GM18858 (cell line): ENCODE data around the gene POLG.
A peak's percentile ranks its signal among the peaks of the same experiment; 100 is the strongest.

Experiments used
- ATAC-seq: cut with Tn5 transposase; IDR thresholded peaks from one replicate; pipeline ENCODE4 v1.9.1; 2021; ENCODE audit not compliant: unreplicated experiment

The POLG gene

GRCh38 chr15:89356634-89357298 lies 22.1 kb upstream of the POLG start:
- no peak for ATAC-seq

DNA sequence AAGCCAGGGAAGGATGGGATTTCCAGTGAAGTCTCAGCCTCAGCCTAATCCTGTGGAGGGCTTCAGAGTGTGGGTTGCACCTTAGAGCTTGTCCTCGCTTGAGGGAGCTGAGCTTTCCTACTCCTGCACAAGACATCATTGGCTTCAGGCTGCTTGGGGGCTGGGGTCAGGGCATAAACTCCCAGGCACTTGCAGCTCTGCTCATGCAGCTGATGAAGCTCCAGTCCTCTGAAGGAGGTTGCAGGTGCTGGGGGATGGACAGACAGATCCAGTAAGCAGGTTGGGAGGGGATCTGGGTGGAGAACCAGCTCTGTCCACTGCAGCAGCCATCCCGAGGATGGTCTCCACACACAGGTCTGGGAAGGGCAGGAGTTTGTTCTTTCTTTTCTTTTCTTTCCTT lies 19.4 kb upstream of the POLG start:
- ATAC-seq, result no peak

- ATAC-seq, result no peak
These were observed 17.9 kb upstream of the POLG start for GRCh38 chr15:89352476-89352875.

DNA sequence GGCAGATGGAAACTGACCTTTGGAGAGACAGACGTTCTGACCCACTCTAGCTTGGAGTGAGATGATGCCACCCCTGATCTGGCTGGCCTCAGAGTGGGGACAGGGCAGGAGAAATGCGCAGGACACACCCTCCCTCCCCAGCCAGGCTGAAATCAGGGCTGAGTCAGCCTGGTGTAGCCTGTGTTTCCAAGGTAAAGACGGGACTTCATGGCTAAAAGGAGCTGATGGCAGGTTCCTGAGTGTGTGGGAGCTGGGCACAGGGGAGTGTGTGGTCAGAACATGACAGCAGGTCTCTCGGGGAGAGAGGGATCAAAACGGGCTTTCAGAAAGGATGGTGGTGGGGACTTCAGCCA lies 14.6 kb upstream of the POLG start:
- ATAC-seq, result no peak

DNA sequence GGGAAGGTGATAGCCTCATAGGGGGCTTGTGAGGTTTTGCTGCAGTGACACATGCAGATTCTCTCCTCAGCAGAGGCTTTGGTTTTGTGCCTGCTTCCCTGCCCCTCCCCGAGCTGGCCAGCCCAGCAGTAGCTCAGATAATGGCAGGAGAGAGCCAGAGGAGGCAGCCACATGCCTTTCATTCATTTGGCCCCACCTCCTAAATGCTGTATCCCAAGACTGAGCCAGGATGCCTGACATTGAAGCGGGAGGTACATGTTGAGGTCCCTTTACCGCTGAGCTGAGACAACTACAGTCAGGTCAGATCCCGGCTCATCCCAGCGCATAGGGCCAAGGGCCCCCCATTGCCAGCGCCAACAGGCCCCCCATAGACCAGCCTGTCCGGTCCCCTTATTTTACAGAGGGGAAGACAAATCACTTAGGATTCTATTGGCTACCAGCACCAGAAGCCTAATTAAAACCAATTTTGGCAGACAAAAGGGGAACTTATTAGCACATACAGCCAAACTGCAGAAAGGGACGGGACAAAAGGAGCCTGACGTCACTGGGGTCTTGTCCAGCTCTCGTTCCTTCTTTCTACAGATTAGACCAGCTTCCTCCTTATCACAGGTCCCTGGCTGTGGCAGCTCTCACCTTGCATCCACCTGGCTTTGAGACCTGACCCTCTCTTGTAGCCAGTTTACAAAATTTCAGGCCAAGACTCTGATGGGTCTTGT lies 12.1 kb upstream of the POLG start:
- ATAC-seq, result no peak

DNA sequence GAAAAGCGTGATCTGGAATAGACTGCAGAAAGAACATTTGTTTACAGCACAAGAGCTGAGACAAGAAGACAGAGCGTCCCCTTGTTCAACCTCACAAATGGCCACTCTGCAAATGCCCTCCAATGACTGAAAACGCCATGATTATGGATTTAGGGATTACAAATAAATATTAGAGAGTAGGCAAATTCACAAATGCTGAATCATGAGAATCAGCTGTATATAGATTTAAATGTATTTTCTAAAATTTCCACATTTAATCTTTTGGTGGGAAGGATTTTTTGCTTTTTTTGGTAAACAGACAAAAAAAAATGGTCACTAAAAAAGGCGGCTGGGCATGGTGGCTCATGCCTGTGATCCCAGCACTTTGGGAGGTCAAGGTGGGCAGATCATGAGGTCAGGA lies 10.6 kb upstream of the POLG start:
- no peak for ATAC-seq

- no peak for ATAC-seq
These were observed 8.2 kb upstream of the POLG start for GRCh38 chr15:89342840-89343239.

DNA sequence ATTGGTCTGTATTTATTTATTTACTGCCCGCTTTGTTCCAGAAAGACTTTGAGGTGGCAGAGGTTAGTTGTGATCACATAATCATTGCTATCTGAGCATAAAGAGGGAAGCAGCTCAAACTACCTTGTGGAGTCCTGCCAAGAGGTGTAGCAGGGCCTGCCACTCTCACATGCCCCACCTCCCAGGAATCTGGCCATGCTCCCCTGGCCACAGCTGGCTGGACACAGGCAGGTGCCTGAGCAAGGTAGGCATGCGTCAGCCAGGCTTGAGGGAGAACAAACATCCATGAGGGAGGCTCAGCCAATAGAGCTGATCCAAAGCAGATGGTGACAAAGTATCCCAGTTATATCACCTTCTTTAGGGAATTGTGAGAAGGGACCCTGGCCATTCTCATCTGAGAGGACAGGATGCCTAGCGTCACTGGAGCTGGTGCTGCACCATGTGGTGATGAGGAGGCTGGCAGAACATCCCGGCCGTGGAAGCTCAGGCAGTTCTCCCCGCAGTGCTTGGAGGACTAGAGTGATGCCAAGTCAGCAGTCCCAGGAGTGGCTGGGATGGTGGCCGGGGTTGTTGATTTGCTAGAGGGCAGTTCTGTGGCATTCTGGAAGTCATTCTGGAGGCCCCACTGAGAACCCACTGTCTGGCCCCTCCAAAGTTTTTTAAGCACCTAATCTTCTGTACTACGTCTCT lies 6.8 kb upstream of the POLG start:
- no peak for ATAC-seq

DNA sequence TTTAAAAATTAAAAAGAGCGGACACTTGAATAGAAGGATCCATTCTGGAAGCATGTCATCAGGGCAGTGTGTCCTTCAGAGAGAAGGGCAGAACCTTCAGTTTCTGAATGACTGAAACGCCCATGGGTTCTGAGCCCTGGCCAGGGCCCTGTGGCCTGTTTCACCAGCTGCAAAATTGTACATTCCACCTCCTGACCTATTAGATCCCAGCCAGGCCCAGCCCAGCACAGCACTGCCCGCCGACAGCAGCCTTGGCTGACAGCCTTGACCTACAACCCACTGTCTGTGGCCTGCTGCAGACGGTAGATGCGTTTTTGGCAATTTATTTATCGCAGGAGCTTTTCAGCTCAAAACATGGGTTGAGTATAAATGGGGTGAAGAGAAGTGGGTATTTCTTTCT lies 5.9 kb upstream of the POLG start:
- no peak for ATAC-seq

DNA sequence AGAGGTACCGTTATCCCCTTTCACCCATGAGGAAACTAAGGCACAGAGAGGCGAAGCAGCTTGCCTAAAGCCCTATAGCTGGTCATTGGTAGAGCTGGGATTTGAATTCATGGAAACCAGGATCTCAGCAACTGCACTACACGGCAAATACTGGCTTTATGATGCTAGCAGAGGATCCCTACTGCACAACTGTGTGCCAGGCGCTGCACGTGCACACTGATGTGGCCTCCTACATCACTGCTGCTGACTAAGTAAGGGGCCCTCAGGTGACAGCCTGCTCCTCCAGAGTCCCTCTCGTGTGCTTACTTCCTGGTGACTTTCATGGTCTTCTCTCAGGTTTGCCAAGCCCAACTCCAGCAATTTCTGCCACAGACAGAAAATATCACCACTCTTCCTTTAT lies 3.4 kb upstream of the POLG start:
- no peak for ATAC-seq

GRCh38 chr15:89335298-89336041 lies 846 bp upstream of the POLG start:
- ATAC-seq, result peak; percentile 13

DNA sequence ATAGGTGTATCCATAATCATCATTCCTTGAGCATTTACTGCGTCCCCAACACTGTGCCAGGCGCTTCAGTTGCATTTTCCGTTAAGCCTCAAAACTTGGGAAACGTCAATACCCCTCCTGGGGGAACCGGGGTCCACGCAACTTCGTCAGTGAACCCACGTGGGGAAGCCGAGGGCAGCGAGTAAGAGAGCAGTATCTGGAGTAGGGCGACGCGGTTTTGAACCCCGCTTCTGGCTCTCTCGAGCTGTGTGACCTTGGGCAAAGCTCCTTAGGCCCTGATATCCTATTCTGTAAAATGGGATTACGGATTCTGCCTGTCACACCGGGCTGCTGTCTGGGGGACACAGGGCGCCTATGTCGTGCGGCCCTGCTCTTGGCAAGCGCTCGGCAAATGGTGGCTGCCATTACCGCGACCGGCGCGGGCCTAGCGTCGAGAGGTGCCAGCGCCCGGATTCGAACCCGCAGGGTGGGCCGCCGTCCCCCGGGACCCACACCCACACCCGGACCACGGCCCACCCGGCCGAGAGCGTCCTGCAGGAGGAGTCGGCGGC lies 590 bp downstream of the POLG start:
- ATAC-seq, result peak; percentile 15

- no peak for ATAC-seq
These were observed 1.4 kb downstream of the POLG start for GRCh38 chr15:89333011-89333860.

GRCh38 chr15:89332446-89332845 lies 2.2 kb downstream of the POLG start:
- no peak for ATAC-seq

DNA sequence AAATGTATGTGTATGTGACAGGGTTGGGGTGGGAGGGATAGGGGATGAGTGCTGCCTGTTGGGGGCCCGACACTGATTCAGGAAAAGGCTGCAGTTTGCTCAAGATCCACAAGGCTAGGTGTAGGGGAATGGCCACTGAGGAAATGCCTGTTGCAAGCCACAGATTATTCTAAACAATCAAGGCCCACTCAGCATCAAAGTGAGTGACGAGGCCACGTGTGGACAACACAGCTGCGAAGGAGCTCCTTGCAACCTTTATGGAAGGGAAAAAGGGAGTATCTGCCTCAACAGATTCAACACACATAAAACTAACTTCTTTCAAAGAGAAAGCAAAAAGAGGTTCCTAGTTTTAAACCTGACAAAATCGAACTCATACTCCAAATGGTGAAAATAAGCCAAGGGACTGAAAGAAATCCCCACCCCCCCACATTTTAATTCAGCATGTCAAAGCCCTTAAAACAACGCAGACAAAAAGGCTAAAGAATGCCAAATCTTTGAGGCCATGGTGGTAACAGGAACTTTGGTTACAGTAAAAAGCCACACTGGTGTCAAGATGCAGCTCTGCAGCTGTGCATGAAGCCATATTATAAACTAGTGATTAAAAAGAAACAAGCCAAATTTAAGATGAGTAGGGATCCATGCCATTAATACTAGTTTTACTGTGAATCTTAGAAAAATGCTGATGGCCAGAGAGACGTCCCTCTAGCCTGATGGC lies 3.6 kb downstream of the POLG start:
- ATAC-seq, result no peak

GRCh38 chr15:89330119-89330518 lies 4.5 kb downstream of the POLG start:
- ATAC-seq, result no peak

- ATAC-seq, result no peak
These were observed 5.1 kb downstream of the POLG start for GRCh38 chr15:89329329-89330084.

DNA sequence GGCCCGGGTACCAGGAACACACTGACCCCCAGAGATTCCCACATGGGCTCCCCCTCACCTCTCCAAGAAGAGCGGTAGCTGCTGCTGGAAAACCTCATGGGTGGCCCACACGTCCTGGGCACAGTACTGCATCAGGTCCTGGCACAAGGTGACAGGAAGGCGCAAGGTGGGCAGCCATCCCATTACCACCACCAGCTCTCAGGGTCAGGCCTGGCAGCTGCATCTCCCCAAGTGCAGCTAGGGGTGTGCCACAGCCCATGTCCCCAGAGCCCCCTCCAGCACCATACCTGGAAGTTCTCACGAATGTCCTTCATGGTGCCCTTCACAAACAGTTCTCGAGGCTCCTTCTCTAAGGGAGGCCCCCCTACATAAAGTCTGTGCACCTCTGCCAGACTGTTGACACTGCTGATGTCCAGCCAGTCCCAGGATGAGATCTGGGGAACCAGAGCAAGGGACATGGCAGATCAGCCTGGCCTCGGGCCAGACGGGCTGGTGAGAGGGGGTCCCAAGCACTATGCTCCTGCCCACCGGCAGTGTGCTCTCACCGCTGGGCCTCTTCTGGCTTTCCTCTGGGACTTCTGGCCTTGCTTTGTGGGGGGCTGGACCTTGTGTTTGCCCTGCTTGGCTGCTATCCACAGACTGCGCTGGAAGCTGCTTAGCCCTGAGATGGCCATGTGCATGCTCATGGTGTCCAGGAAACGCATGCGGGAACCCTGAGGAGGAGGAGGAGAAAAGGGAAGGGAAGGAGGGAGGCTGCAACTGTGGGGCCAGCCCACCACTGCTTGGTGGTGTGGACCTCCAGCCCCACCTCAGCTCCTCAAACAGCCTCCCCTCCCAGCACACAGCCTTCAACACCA lies 6.0 kb downstream of the POLG start:
- ATAC-seq, result no peak
